K562 (cell line): ENCODE results near the gene UBE2Q1. TPM values are rescaled to one million over a fixed set of nuclear protein-coding genes. Genes with fewer than 3 reads are reported as not detected.

Source experiments
- ATAC-seq: fragments of 200-7000 bp; cut with Tn5 transposase; 3 replicates; pipeline ENCODE4 v1.9.1; 2020; ENCODE audit warnings: moderate library complexity
- BruUV-seq: library from RNA; stranded (reverse); fragments of 400-500 nt; replicated peaks from 2 replicates; lab custom pipeline; 2021; lab: Mats Ljungman, UMichigan
- CTCF ChIA-PET: fragments of 300-600 bp; formaldehyde crosslinking; extraction: SDS; loops from one replicate; lab custom pipeline; 2021; ENCODE audit warnings: low intra/inter-chr PET ratio; lab: Yijun Ruan, JAX
- POLR2A ChIA-PET: fragments of 300-600, 350-650 bp; sonication (Branson Sonifier 250); formaldehyde crosslinking; extraction: SDS; loops from one replicate; lab custom pipeline; 2021; ENCODE audit warnings: antibody characterized with exemption, inconsistent platforms; lab: Yijun Ruan, JAX
- DNase-seq, 4 experiments: peaks; one replicate each; pipeline versions ENCODE4 v3.0.0 to v3.0.0-alpha.2; 2011 to 2018; ENCODE audit warnings: low spot score in 3 of 4, mixed read lengths in 3 of 4; ENCODE audit errors: extremely low read depth in 1 of 4
- FAIRE-seq: peaks from 2 replicates; lab custom pipeline; 2011; peaks lifted over from hg19 to GRCh38; lab: Jason Lieb, UNC
- H2AFZ ChIP-seq: 2 replicates; pipeline ENCODE4 v1.6.0; 2011; ENCODE audit warnings: low read depth, low read length, control low read depth, inconsistent platforms
- H3K27ac ChIP-seq: fragments of 200-600 bp; 3 replicates; pipeline ENCODE4 v1.8.0; 2011; ENCODE audit warnings: low read depth, mild to moderate bottlenecking, control low read depth, inconsistent platforms, low read length, moderate library complexity, mixed read lengths; ENCODE audit errors: extremely low read depth
- H3K27me3 ChIP-seq, 2 experiments: fragments of 300-600 bp in 1 of 2; 2 replicates in 1 of 2; 3 replicates in 1 of 2; pipeline versions ENCODE4 v1.6.0 to v1.8.0; 2011; ENCODE audit warnings: inconsistent platforms in 2 of 2, low read length in 2 of 2, mild to moderate bottlenecking in 1 of 2, mixed read lengths in 1 of 2, moderate library complexity in 1 of 2; ENCODE audit not compliant: control insufficient read depth in 2 of 2, insufficient read depth in 2 of 2
- H3K36me3 ChIP-seq: fragments of 300-600 bp; 3 replicates; pipeline ENCODE4 v1.8.0; 2011; ENCODE audit warnings: mild to moderate bottlenecking, low read length, inconsistent platforms; ENCODE audit not compliant: control insufficient read depth, insufficient read depth
- H3K4me1 ChIP-seq, 2 experiments: fragments of 200-600 bp in 1 of 2; replicated peaks in 1 of 2; 2 replicates in 1 of 2; 3 replicates in 1 of 2; pipeline versions ENCODE4 v1.5.1 to v1.8.0; 2011; ENCODE audit warnings: inconsistent platforms in 2 of 2, low read length in 2 of 2, mild to moderate bottlenecking in 1 of 2, mixed read lengths in 1 of 2, moderate library complexity in 1 of 2; ENCODE audit not compliant: control insufficient read depth in 2 of 2, insufficient read depth in 2 of 2
- H3K4me2 ChIP-seq: 2 replicates; pipeline ENCODE4 v1.6.1; 2011; ENCODE audit warnings: low read length, control low read depth, inconsistent platforms, mixed read lengths; ENCODE audit not compliant: insufficient read depth
- H3K4me3 ChIP-seq: fragments of 200-600 bp; sonication (generic), shearing (Covaris generic); 2 replicates; pipeline ENCODE4 v1.5.1; 2016; ENCODE audit warnings: control low read depth, inconsistent platforms
- H3K79me2 ChIP-seq: fragments of 200-600 bp; 3 replicates; pipeline ENCODE4 v1.8.0; 2011; ENCODE audit warnings: low read length, inconsistent platforms; ENCODE audit not compliant: control insufficient read depth, insufficient read depth
- H3K9ac ChIP-seq, 2 experiments: 2 replicates each; pipeline versions ENCODE4 v1.6.0 to v1.6.1; 2011; ENCODE audit warnings: low read depth in 2 of 2, low read length in 2 of 2, control low read depth in 1 of 2, inconsistent platforms in 1 of 2, mild to moderate bottlenecking in 1 of 2, mixed read lengths in 1 of 2; ENCODE audit not compliant: insufficient read depth in 1 of 2
- H3K9me1 ChIP-seq: one replicate; pipeline ENCODE4 v1.6.0; 2011; ENCODE audit warnings: inconsistent platforms, mild to moderate bottlenecking, low read length, moderate library complexity; ENCODE audit not compliant: control insufficient read depth, insufficient read depth
- H3K9me3 ChIP-seq: replicated peaks from 2 replicates; pipeline ENCODE4 v1.5.1; 2011; ENCODE audit warnings: low read depth, low read length, inconsistent platforms; ENCODE audit not compliant: control insufficient read depth, insufficient read depth
- H4K20me1 ChIP-seq: replicated peaks from 2 replicates; pipeline ENCODE4 v1.6.1; 2011; ENCODE audit warnings: low read length, inconsistent platforms, mixed read lengths; ENCODE audit not compliant: control insufficient read depth, insufficient read depth
- POLR2G ChIP-seq: fragments of 200-400 bp; formaldehyde crosslinking; IDR thresholded peaks from 2 replicates; pipeline ENCODE4 v1.6.1; 2017; ENCODE audit warnings: low read depth, mild to moderate bottlenecking, antibody characterized with exemption, low read length, moderate library complexity
- ZNF133 ChIP-seq: fragments of 250-450 bp; sonication (Bioruptor Pico); IDR thresholded peaks from 2 replicates; pipeline ENCODE4 v1.4.0; 2020; ENCODE audit warnings: mild to moderate bottlenecking
- ZNF668 ChIP-seq: fragments of 250-450 bp; sonication (Bioruptor Pico); IDR thresholded peaks from 2 replicates; pipeline ENCODE4 v1.8.0; 2022; ENCODE audit warnings: mild to moderate bottlenecking, inconsistent platforms
- WGBS: fragments of 100-300 bp; shearing (Covaris generic); methylation state at CpG from one replicate; pipeline ENCODE4 v1.1.6; 2016; ENCODE audit warnings: low coverage, mixed read lengths; ENCODE audit not compliant: insufficient coverage; ENCODE audit errors: missing lambda C conversion rate; 5-methylcytosine and 5-hydroxymethylcytosine counted together
- in situ Hi-C: fragments of 300-500 bp; cut with MboI; formaldehyde crosslinking; loops from 4 replicates; pipeline ENCODE4 v1.15.0; 2018; ENCODE audit warnings: inconsistent platforms, mixed read lengths
- intact Hi-C: fragments of 100-400 bp; cut with micrococcal nuclease; formaldehyde crosslinking; loops from 2 replicates; pipeline ENCODE4 v1.14.2; 2022
- polyA plus RNA-seq, 8 experiments: library from polyadenylated mRNA; depleted of rRNA in 4 of 8; stranded (reverse) in 5 of 8; unstranded in 3 of 8; fragments of >200 nt; fragmentation: Nextera tagmentation in 2 of 8; fragmentation: Illumina TruSeq in 1 of 8; extraction: Ambion mirVana in 2 of 8; extraction: Trizol in 1 of 8; gene quantifications; 2 replicates each; pipeline versions ENCODE4 v1.2.1 to v1.2.3, GENCODE V29; 2011 to 2014; ENCODE audit warnings: inconsistent platforms in 1 of 8, missing spikeins in 1 of 8
- total RNA-seq, 7 experiments: library from RNA; depleted of rRNA in 6 of 7; stranded (reverse); fragments of >200 nt in 6 of 7; fragmentation: Illumina TruSeq in 2 of 7; extraction: Trizol in 2 of 7; gene quantifications; 2 replicates each; pipeline versions ENCODE4 v1.2.1 to v1.2.3, GENCODE V29; 2011 to 2021; ENCODE audit warnings: low replicate concordance in 1 of 7

The UBE2Q1 gene
- total and polyA plus RNA-seq, 9 of the 15 experiments (the other 6 are each of a cell fraction or from before 2014, with no cell fraction given): 8.0 to 58.8 (median 27.6) TPM

- peaks cover 19 to 29% of the 10 kb centered on the region in 2 experiments; a peak in 4 of 5 replicates for H3K27me3 ChIP-seq
- BruUV-seq: no TSS peak
- no peak overlapping the region for H3K4me2 ChIP-seq
- peaks cover 21% of the 10 kb centered on the region for H4K20me1 ChIP-seq
- ATAC-seq: peak; percentile 23; the same call in 2 of the 3 replicates
- CTCF ChIA-PET: no interaction called here
- intact Hi-C loops: no loop called here
- no peak for TF ChIP-seq ZNF133 (CRISPR knock-in tag)
- peak; percentile 45; the same call in 1 of the 2 replicates for TF ChIP-seq POLR2G
- TF ChIP-seq, all 486 proteins: peak for 1
- DNase-seq (no peak), FAIRE-seq (no peak)
- no peak overlapping the region for H3K4me3 ChIP-seq
- 5% methylated on average over 5 of the region's 8 CpGs for WGBS
- H3K9me1 ChIP-seq: peaks cover 3% of the 10 kb centered on the region
- H3K4me1 ChIP-seq: peaks cover 0 to 9% of the 10 kb centered on the region in 2 experiments; a peak in 2 of 5 replicates
- in situ Hi-C loops: no loop called here
- peaks cover 15% of the 10 kb centered on the region for H3K36me3 ChIP-seq
- POLR2A ChIA-PET: interaction anchor here (0.8 to 1.4 kb wide), 4 partner anchors 14 to 125 kb away, joined by 3 to 5 read pairs (median 4); no protein-coding TSS in a partner anchor
- no peaks in the 10 kb centered on the region for H3K79me2 ChIP-seq
- no peak overlapping the region for H2AFZ ChIP-seq
- peak overlapping the region in 1 of 2 experiments; percentile 28; a peak in 1 of 4 replicates for H3K9ac ChIP-seq
- no peak overlapping the region for H3K27ac ChIP-seq
- H3K9me3 ChIP-seq: no peaks in the 10 kb centered on the region
These were observed 17.6 kb upstream of the UBE2Q1 start for GRCh38 chr1:154575951-154576566.

GRCh38 chr1:154575147-154575927 lies 16.9 kb upstream of the UBE2Q1 start:
- BruUV-seq: no TSS peak
- Histone ChIP-seq H3K27me3 (peaks cover 19 to 36% of the 10 kb centered on the region in 2 experiments; a peak in 4 of 5 replicates), H3K4me1 (peaks cover 0 to 9% of the 10 kb centered on the region in 2 experiments; a peak in 2 of 5 replicates), H3K4me2 (no peak overlapping the region), H3K9me3 (no peaks in the 10 kb centered on the region), H3K9ac (no peak overlapping the region), H3K4me3 (no peak overlapping the region), H3K9me1 (peaks cover 3% of the 10 kb centered on the region), H2AFZ (no peak overlapping the region), H3K79me2 (no peaks in the 10 kb centered on the region), H3K27ac (no peak overlapping the region), H4K20me1 (peaks cover 20% of the 10 kb centered on the region), H3K36me3 (peaks cover 10% of the 10 kb centered on the region; the same call in 2 of the 3 replicates)
- no peak for ATAC-seq
- in situ Hi-C loops: no loop called here
- no peak for TF ChIP-seq ZNF668 (CRISPR knock-in tag)
- FAIRE-seq: no peak
- WGBS: 23% methylated on average over 8 of the region's 10 CpGs
- intact Hi-C loops: no loop called here
- no peak for DNase-seq
- CTCF ChIA-PET: no interaction called here
- POLR2A ChIA-PET: interaction anchor here (0.6 to 1.4 kb wide), 6 partner anchors 14 to 296 kb away, joined by 3 to 5 read pairs (median 3); no protein-coding TSS in a partner anchor
